ENCODE results near the gene ZNF337. TPM values are rescaled to one million over a fixed set of nuclear protein-coding genes. Genes with fewer than 3 reads are reported as not detected.

ZNF337 gene
- 11.4 TPM for total RNA-seq (2021; ENCODE audit: unreplicated experiment)
- 8.4 and 8.9 TPM in 2 replicates for polyA plus RNA-seq (2012)
- percentile 80 among the genes with signal in this experiment for Bru-seq, nascent RNA
- BruChase-seq, experiment 1, labeled RNA remaining after a 6-hour chase = percentile 81 among the genes with signal in this experiment
- BruChase-seq, experiment 2, labeled RNA remaining after a 2-hour chase = percentile 84 among the genes with signal in this experiment
- long read RNA-seq, transcript ZNF337-201 (5 exons, 3,205 nt) = major isoform, 18 of 21 reads
- long read RNA-seq, partial matches to known transcripts = 0 of 21 reads
- long read RNA-seq, other reads (novel, unspliced or antisense) = 2 of 21 reads

- Histone ChIP-seq H3K9ac (ENCODE audit: low read length) (peak within 1 kb of the TSS; percentile 85), H3K36me3 (ENCODE audit: control insufficient read depth in 1 of 2, insufficient read depth in 2 of 2, low read length in 2 of 2) (no peaks in the 10 kb centered on the region), H3K9me2 (ENCODE audit: insufficient read depth) (no peaks in the 10 kb centered on the region), H3K27ac (ENCODE audit: low read depth, low read length) (peak within 1 kb of the TSS; percentile 92), H3K4me2 (ENCODE audit: low read length) (peak within 1 kb of the TSS; percentile 89), H4K20me1 (ENCODE audit: insufficient read depth) (no peaks in the 10 kb centered on the region), H3K4me1 (ENCODE audit: control insufficient read depth in 1 of 2, insufficient read depth in 2 of 2, low read length in 2 of 2) (peaks cover 5 to 6% of the 10 kb centered on the region in 2 experiments; a peak in 2 of 4 replicates), H2AFZ (ENCODE audit: low read depth, low read length, poor library complexity, severe bottlenecking) (peak within 1 kb of the TSS; percentile 85), H3K9me3 (ENCODE audit: control insufficient read depth in 1 of 2, insufficient read depth in 1 of 2, low read depth in 1 of 2, low read length in 2 of 2) (no peaks in the 10 kb centered on the region), H3K27me3 (ENCODE audit: insufficient read depth, low read length) (no peaks in the 10 kb centered on the region), H3K79me2 (ENCODE audit: insufficient read depth, low read length) (peaks cover 23% of the 10 kb centered on the region), H3K4me3 (replicated peaks in 1 of 2; ENCODE audit: low read depth in 1 of 2, low read length in 2 of 2) (peak within 1 kb of the TSS; percentile 89 to 91)
- POLR2A ChIA-PET = no interaction called here
- intact Hi-C loops (cut with micrococcal nuclease) = loop anchor here (1.0 to 10.0 kb wide), 2 partner anchors 73 to 152 kb away; no protein-coding TSS in a partner anchor
- TF ChIP-seq SP1 (IDR thresholded peaks at IDR 0.05; ENCODE audit: low read depth) = peak; percentile 71
- TF ChIP-seq CTCF (IDR thresholded peaks at IDR 0.05 in 2 of 3, conservative IDR thresholded peaks at IDR 0.05 in 1 of 3; ENCODE audit: borderline replicate concordance in 1 of 3, insufficient read depth in 1 of 3, low read depth in 2 of 3, low read length in 2 of 3) = peak in 1 of 3 experiments; percentile 6; a peak in 1 of 6 replicates
- peak; percentile 48 for TF ChIP-seq YY1 (IDR thresholded peaks at IDR 0.05; ENCODE audit: extremely low read depth, insufficient replicate concordance, low read depth, low read length)
- TF ChIP-seq RAD21 (IDR thresholded peaks at IDR 0.05; ENCODE audit: low read depth) = 0 out of 2 replicates have a peak, but pooled peaks have one; percentile 5
- TF ChIP-seq FOSL1 (IDR thresholded peaks at IDR 0.05; ENCODE audit: low read depth) = no peak
- TF ChIP-seq ZNF274 (IDR thresholded peaks at IDR 0.05; ENCODE audit: low read depth, low read length) = no peak
- TF ChIP-seq ZFX (IDR thresholded peaks at IDR 0.05) = peak; percentile 99
- TF ChIP-seq JUND (IDR thresholded peaks at IDR 0.05) = no peak
- peak; percentile 68 for TF ChIP-seq POLR2A (IDR thresholded peaks at IDR 0.05; ENCODE audit: borderline replicate concordance, extremely low read depth, insufficient read depth, insufficient read length)
- no peak for TF ChIP-seq EZH2phosphoT487 (IDR thresholded peaks at IDR 0.05; ENCODE audit: borderline replicate concordance)
- peak; percentile 42 for TF ChIP-seq MAX (IDR thresholded peaks at IDR 0.05)
- TF ChIP-seq POLR2AphosphoS5 (IDR thresholded peaks at IDR 0.05; ENCODE audit: low read depth, low read length) = peak; percentile 79
- peak; percentile 21 for TF ChIP-seq TCF7L2 (IDR thresholded peaks at IDR 0.05; ENCODE audit: borderline replicate concordance, extremely low read depth, insufficient read depth, insufficient read length)
- peak; percentile 75 for TF ChIP-seq SRF (IDR thresholded peaks at IDR 0.05; ENCODE audit: low read depth)
- TF ChIP-seq SIN3A (IDR thresholded peaks at IDR 0.05; ENCODE audit: low read depth) = 0 out of 2 replicates have a peak, but pooled peaks have one; percentile 42
- peak; percentile 60 for TF ChIP-seq ELF1 (IDR thresholded peaks at IDR 0.05; ENCODE audit: borderline replicate concordance, low read depth)
- no peak for TF ChIP-seq ATF3 (IDR thresholded peaks at IDR 0.05)
- TF ChIP-seq CBX3 (IDR thresholded peaks at IDR 0.05; ENCODE audit: low read depth) = peak; percentile 76
- DNase-seq (ENCODE audit: low read depth, low spot score) (peak; percentile 93), ATAC-seq (peak; percentile 98)
- no TSS peak for BruUV-seq (replicated peaks)
- CTCF ChIA-PET = no interaction called here
- RAD21 ChIA-PET (ENCODE audit: low non-redundant PET in 1 of 2, low total read pairs in 2 of 2, uncharacterized antibody in 2 of 2, unreplicated experiment in 2 of 2) = no interaction called here
These were observed at the start of gene ZNF337 for GRCh38 chr20:25696371-25697131. Gene ZNF337, minus strand, starts transcription at chr20:25696853. Its CDS starts 10,436 bp downstream, at chr20:25686417.
